HG03521 (cell line): ENCODE data around the gene VCPKMT.

Source experiments
- ATAC-seq: cut with Tn5 transposase; IDR thresholded peaks from one replicate; pipeline ENCODE4 v1.9.1; 2021; ENCODE audit warnings: mild to moderate bottlenecking, moderate library complexity; ENCODE audit not compliant: unreplicated experiment

Gene VCPKMT

GRCh38 chr14:50116181-50116956 is at the start of gene VCPKMT:
Gene VCPKMT (minus strand): TSS chr14:50116572. CDS start chr14:50116552, 20 bp downstream.
- ATAC-seq = peak; percentile 95

GRCh38 chr14:50156111-50156510 is 39.7 kb upstream of the VCPKMT start:
- no peak for ATAC-seq

- ATAC-seq = no peak
Observed at GRCh38 chr14:50148799-50149198, 32.4 kb upstream of the VCPKMT start.

GRCh38 chr14:50139192-50139591 is 22.8 kb upstream of the VCPKMT start:
- no peak for ATAC-seq

GRCh38 chr14:50127802-50128201 is 11.4 kb upstream of the VCPKMT start:
- ATAC-seq = no peak

GRCh38 chr14:50123062-50123461 is 6.7 kb upstream of the VCPKMT start:
- no peak for ATAC-seq

GRCh38 chr14:50122291-50122690 is 5.9 kb upstream of the VCPKMT start:
- ATAC-seq = no peak

GRCh38 chr14:50121486-50121885 is 5.1 kb upstream of the VCPKMT start:
- no peak for ATAC-seq

GRCh38 chr14:50117456-50117855 is 1.1 kb upstream of the VCPKMT start:
- ATAC-seq = no peak

- no peak for ATAC-seq
Observed at GRCh38 chr14:50116966-50117365, 594 bp upstream of the VCPKMT start.

GRCh38 chr14:50113381-50114035 is 2.9 kb downstream of the VCPKMT start:
- no peak for ATAC-seq

- no peak for ATAC-seq
Observed at GRCh38 chr14:50110323-50111037, 5.9 kb downstream of the VCPKMT start.

GRCh38 chr14:50109342-50109741 is 7.0 kb downstream of the VCPKMT start:
- no peak for ATAC-seq

- ATAC-seq = no peak
Observed at GRCh38 chr14:50107850-50108249, 8.5 kb downstream of the VCPKMT start.

GRCh38 chr14:50106178-50106577 is 10.2 kb downstream of the VCPKMT start:
- no peak for ATAC-seq

- ATAC-seq = no peak
Observed at GRCh38 chr14:50103558-50103957, 12.8 kb downstream of the VCPKMT start.

- no peak for ATAC-seq
Observed at GRCh38 chr14:50101417-50101816, 15.0 kb downstream of the VCPKMT start.

- no peak for ATAC-seq
Observed at GRCh38 chr14:50100805-50101204, 15.6 kb downstream of the VCPKMT start.

GRCh38 chr14:50099335-50099734 is 17.0 kb downstream of the VCPKMT start:
- ATAC-seq = no peak

- ATAC-seq = no peak
Observed at GRCh38 chr14:50095895-50096294, 20.5 kb downstream of the VCPKMT start.

- no peak for ATAC-seq
Observed at GRCh38 chr14:50094056-50094755, 22.2 kb downstream of the VCPKMT start.
